GM12864 (cell line): ENCODE results near the gene HBD.

Source experiments
- DNase-seq: peaks from one replicate; pipeline ENCODE4 v3.0.0-alpha.2; 2011; ENCODE audit warnings: low read depth
- H3K4me3 ChIP-seq: 2 replicates; pipeline ENCODE4 v1.5.1; 2011; ENCODE audit warnings: mild to moderate bottlenecking, low read depth, low read length, control low read depth
- TF ChIP-seq, protein P1 (sequence below): IDR thresholded peaks from 2 replicates; pipeline ENCODE4 v1.5.1; 2011; ENCODE audit warnings: low read depth, mild to moderate bottlenecking, moderate library complexity, low read length, control low read depth, inconsistent platforms; ENCODE audit errors: missing control alignments

The HBD gene

DNA sequence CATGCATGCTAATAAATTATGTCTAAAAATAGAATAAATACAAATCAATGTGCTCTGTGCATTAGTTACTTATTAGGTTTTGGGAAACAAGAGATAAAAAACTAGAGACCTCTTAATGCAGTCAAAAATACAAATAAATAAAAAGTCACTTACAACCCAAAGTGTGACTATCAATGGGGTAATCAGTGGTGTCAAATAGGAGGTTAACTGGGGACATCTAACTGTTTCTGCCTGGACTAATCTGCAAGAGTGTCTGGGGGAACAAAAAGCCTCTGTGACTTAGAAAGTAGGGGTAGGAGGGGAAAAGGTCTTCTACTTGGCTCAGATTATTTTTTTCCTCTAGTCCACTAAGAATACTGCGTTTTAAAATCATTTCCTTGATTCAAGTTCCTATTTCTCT lies 6.6 kb downstream of the HBD start:
- TF ChIP-seq, protein P1, sequence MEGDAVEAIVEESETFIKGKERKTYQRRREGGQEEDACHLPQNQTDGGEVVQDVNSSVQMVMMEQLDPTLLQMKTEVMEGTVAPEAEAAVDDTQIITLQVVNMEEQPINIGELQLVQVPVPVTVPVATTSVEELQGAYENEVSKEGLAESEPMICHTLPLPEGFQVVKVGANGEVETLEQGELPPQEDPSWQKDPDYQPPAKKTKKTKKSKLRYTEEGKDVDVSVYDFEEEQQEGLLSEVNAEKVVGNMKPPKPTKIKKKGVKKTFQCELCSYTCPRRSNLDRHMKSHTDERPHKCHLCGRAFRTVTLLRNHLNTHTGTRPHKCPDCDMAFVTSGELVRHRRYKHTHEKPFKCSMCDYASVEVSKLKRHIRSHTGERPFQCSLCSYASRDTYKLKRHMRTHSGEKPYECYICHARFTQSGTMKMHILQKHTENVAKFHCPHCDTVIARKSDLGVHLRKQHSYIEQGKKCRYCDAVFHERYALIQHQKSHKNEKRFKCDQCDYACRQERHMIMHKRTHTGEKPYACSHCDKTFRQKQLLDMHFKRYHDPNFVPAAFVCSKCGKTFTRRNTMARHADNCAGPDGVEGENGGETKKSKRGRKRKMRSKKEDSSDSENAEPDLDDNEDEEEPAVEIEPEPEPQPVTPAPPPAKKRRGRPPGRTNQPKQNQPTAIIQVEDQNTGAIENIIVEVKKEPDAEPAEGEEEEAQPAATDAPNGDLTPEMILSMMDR = no peak

DNA sequence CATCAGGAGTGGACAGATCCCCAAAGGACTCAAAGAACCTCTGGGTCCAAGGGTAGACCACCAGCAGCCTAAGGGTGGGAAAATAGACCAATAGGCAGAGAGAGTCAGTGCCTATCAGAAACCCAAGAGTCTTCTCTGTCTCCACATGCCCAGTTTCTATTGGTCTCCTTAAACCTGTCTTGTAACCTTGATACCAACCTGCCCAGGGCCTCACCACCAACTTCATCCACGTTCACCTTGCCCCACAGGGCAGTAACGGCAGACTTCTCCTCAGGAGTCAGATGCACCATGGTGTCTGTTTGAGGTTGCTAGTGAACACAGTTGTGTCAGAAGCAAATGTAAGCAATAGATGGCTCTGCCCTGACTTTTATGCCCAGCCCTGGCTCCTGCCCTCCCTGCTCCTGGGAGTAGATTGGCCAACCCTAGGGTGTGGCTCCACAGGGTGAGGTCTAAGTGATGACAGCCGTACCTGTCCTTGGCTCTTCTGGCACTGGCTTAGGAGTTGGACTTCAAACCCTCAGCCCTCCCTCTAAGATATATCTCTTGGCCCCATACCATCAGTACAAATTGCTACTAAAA lies 7.5 kb downstream of the HBD start, which contains the start of gene HBB:
HBB (minus strand) TSS at position 340 of the 579 bp plus-strand sequence; CDS start at position 290, 50 bp downstream.
- TF ChIP-seq, protein P1 = no peak
- H3K4me3 ChIP-seq = no peak within 1 kb of the TSS
- no peak for DNase-seq

More for the DNA sequence above, 6.6 kb downstream of the HBD start:
- H3K4me3 ChIP-seq = no peak overlapping the region
- no peak for DNase-seq

- TF ChIP-seq, protein P1 = no peak
- no peak for DNase-seq
- H3K4me3 ChIP-seq = no peak overlapping the region
Measured at GRCh38 chr11:5225480-5225871, 8.8 kb downstream of the HBD start.

DNA sequence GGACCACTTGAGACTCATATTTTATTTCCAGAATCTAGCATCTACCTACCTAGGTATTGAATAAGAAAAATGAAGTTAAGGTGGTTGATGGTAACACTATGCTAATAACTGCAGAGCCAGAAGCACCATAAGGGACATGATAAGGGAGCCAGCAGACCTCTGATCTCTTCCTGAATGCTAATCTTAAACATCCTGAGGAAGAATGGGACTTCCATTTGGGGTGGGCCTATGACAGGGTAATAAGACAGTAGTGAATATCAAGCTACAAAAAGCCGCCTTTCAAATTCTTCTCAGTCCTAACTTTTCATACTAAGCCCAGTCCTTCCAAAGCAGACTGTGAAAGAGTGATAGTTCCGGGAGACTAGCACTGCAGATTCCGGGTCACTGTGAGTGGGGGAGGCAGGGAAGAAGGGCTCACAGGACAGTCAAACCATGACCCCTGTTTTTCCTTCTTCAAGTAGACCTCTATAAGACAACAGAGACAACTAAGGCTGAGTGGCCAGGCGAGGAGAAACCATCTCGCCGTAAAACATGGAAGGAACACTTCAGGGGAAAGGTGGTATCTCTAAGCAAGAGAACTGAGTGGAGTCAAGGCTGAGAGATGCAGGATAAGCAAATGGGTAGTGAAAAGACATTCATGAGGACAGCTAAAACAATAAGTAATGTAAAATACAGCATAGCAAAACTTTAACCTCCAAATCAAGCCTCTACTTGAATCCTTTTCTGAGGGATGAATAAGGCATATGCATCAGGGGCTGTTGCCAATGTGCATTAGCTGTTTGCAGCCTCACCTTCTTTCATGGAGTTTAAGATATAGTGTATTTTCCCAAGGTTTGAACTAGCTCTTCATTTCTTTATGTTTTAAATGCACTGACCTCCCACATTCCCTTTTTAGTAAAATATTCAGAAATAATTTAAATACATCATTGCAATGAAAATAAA lies 9.5 kb downstream of the HBD start:
- no peak for DNase-seq
- TF ChIP-seq, protein P1 = no peak
- H3K4me3 ChIP-seq = no peak overlapping the region

GRCh38 chr11:5223686-5224085 lies 10.6 kb downstream of the HBD start:
- no peak overlapping the region for H3K4me3 ChIP-seq
- TF ChIP-seq, protein P1 = no peak
- DNase-seq = no peak

DNA sequence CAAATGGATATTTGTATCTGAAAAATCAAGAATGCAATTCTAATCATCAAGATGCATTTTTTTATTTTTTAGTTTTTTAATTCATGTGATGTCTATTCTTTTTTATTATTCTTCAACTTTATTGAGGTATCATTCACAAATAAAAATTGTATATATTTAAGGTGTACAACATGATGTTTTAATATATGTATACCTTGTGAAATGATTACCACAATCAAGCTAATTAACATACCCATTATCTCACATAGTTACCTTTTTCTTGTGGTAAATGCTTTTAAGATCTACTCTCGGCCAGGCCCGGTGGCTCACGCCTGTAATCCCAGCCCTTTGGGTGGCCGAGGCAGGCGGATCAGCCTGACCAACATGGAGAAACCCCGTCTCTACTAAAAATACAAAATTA lies 11.1 kb downstream of the HBD start:
- DNase-seq = no peak
- no peak overlapping the region for H3K4me3 ChIP-seq
- TF ChIP-seq, protein P1 = no peak
